C4-2B (cell line): ENCODE results near the gene INPP5B.
"Not testable (repeated sequence)": the region's sequence is repeated elsewhere in the genome, so short reads cannot be mapped to it uniquely, and the experiment has no call there.

Experiments used
- ZFX ChIP-seq: fragments of 450-650 bp; IDR thresholded peaks from 2 replicates; pipeline ENCODE4 v1.6.1; 2017
- TF ChIP-seq, protein P1 (sequence below): fragments of 450-650 bp; conservative IDR thresholded peaks from 2 replicates; pipeline ENCODE4 v1.5.1; 2017; ENCODE audit warnings: mild to moderate bottlenecking

- TF ChIP-seq, protein P1, sequence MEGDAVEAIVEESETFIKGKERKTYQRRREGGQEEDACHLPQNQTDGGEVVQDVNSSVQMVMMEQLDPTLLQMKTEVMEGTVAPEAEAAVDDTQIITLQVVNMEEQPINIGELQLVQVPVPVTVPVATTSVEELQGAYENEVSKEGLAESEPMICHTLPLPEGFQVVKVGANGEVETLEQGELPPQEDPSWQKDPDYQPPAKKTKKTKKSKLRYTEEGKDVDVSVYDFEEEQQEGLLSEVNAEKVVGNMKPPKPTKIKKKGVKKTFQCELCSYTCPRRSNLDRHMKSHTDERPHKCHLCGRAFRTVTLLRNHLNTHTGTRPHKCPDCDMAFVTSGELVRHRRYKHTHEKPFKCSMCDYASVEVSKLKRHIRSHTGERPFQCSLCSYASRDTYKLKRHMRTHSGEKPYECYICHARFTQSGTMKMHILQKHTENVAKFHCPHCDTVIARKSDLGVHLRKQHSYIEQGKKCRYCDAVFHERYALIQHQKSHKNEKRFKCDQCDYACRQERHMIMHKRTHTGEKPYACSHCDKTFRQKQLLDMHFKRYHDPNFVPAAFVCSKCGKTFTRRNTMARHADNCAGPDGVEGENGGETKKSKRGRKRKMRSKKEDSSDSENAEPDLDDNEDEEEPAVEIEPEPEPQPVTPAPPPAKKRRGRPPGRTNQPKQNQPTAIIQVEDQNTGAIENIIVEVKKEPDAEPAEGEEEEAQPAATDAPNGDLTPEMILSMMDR = not testable (repeated sequence)
- TF ChIP-seq ZFX = not testable (repeated sequence)
Observed at GRCh38 chr1:37907416-37908125, 39.3 kb downstream of the INPP5B start.
